Measurements from ENCODE around the gene ANKFN1.

- TF ChIP-seq CTCF (IDR thresholded peaks at IDR 0.05; ENCODE audit: low read depth, low read length, poor library complexity, severe bottlenecking) (no peak), EZH2phosphoT487 (IDR thresholded peaks at IDR 0.05; ENCODE audit: borderline replicate concordance, low read length) (no peak)
Observed at GRCh38 chr17:56314984-56315602, 161.8 kb downstream of the ANKFN1 start.

All from DOHH2 (cell line).